ENCODE data around the gene NEK9. TPM values are rescaled to one million over a fixed set of nuclear protein-coding genes. Genes with fewer than 3 reads are reported as not detected.

NEK9 gene
- total RNA-seq, 1 donor = 71.1 TPM

DNA sequence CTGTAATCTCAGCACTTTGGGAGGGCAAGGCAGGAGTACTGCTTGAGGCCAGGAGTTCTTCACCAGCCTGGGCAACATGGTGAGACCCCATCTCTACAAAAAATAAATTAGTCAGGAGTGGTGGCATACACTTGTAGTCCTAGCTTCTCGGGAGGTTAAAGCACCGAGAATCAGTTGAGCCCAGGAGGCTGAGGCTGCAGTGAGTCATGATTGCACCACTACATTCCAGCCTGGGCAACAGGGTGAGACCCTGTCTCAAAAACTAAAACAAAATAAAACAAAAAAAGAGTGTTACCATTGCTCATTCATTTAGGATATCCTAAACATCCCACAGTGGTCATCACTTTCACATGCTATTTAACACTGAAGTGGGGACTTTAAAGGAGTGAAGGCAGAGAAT is 7.8 kb downstream of the NEK9 start:
- no peak for DNase-seq (ENCODE audit: low read depth in 2 of 3, low spot score in 2 of 3)

DNA sequence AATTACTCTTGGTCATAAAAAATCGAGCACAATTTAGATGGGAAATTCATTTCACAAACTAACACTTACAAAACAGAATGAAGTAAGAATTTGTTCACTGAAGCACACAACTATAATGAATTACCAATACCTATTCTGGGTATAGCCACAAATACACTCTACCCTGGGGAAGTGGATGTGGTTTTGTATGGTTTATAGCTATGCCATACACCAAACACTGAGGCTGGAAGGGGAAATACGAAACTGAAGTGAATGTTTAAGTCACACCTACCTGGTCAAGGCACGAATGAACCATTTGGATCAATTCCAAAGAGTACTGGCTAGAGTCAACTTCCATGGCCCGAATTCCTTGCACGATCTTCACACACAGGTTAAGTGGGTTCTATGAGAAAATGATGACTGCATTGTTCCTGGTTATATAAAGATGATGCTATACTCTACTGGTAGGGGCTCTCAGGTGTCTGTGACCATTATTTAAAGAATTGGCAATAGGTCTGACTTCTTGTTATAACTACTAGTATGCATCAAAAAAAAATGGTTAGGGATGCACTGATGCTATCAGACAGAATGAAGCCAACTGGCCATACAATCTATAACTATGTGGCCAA is 12.8 kb downstream of the NEK9 start:
- no peak for DNase-seq (ENCODE audit: low read depth in 2 of 3, low spot score in 2 of 3)

DNA sequence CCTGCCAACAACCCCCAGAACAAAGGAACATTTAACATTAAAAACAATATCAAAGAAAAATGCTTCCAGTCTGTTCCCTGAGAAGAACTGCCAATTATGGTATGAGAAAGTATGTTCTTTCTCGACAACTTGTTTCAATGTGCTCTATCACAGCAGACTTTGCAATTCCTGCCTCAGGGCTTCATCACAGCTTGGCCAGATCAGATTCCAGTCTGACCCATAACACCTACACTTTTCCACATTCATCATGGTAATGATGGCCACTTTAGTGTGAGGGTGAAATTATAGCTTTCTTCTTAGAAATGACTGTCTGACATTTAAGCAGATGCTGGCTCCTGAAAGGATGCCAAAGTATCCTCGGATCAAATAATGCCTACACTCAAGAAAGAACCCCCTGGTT is 17.0 kb downstream of the NEK9 start:
- DNase-seq (ENCODE audit: low read depth in 2 of 3, low spot score in 2 of 3) = no peak

DNA sequence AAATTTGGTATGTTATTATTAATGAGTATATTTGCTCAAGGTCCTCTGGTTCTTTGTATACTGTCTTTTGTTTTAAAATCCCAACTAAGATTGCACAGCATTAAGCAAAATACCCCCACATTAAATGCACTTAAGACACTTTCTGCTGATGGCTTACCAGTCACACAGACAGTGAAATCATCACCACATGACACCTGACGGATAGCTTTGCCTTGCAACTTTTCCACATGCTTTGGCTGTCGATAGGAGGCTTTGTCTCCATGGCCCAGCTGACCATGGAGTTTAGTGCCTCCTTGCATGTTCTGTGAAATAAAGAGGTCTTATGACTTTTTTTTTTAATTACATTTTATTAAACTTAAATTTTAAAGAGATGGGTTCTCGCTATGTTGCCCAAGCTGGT is 19.7 kb downstream of the NEK9 start:
- DNase-seq (ENCODE audit: low read depth in 2 of 3, low spot score in 2 of 3) = no peak

DNA sequence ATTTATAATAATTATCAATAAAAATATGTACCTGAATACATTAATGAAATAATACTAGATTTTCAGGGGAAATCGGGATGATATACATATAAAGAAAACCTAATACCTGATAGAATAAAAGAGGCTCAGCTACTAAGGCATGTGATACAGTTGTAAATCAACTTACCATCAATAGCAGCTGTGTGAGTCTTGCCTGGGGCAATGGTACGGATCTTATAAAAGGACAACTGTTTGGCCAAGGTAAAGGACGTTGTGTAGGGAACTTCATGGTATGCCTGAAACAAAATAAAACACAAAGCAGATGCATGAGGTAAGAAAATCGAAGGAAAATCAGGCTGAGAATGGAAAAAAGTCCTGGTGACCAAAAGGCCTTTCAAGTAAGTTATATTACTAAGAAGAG is 25.4 kb downstream of the NEK9 start:
- DNase-seq (ENCODE audit: low read depth in 2 of 3, low spot score in 2 of 3) = no peak

DNA sequence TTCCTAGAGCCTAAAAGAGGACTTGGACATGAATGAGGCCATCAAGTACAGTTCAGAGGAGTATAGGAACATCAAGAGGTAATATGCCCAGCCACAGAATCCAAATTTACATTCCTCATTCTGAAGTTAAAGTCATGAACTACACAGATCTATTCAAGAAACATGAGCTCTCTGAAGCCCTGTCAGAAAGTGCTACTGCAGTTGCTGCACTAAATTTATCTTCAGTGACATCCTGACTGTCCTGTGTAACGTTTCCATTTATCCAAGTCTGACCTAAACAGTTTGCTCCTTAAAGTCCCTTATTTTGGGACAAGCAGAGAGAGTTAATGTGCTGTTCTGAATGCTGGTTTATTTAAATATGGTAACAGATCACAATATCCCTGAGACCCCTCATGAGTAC is 28.2 kb downstream of the NEK9 start:
- DNase-seq (ENCODE audit: low read depth in 2 of 3, low spot score in 2 of 3) = no peak

DNA sequence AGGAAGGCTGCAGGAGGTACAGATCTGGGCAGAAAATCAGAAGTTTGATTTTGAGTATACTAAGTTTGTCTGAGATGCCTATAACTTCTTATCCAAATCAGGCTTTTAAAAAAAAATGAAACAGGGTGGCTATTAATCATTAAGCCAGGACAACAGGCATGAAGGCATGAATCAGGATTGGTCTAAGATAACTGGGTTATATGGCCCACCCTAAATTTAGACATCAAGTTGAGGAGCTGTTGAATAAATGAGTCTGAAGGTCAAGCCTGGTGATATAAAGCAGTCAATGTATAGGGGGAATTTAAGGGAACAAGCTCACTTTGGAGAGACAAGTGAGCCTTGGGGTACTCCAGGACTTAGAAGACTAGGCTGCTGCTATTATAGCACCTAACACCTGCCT is 28.6 kb downstream of the NEK9 start:
- no peak for DNase-seq (ENCODE audit: low read depth in 2 of 3, low spot score in 2 of 3)

DNA sequence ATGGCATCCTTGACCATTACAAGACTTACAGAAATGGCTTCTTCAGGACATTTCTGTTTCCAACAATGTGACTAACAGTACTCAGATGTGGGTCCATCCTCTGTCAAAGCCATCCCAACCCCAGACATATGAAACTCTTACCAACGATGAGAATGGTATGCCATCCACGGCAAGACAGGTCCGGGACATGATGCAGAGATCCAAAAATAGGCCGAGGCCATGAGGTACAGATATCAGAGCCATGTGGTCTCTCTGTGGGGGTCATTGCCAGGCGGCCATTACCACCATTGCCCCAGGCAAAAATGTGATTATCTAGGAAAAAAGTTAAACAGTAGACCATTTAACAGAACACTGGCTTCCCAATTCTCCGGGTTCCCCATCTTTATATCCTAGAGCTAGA is 29.9 kb downstream of the NEK9 start:
- no peak for DNase-seq (ENCODE audit: low read depth in 2 of 3, low spot score in 2 of 3)

DNA sequence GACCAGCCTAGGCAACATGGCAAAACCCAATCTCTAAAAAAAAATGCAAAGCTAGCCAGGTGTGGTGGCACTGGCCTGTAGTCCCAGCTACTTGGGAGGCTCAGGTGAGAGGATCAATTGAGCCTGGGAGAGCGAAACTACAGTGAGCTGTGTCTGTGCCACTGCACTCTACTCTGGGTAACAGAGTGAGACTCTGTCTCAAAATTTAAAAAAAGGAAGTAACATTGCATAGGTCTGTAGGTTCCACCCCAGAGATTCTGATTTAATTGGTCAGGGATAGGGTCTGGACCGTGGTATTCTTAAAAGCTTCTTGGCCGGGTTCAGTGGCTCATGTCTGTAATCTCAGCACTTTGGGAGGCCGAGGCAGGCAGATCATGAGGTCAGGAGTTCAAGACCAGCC is 31.2 kb downstream of the NEK9 start:
- DNase-seq (ENCODE audit: low read depth in 2 of 3, low spot score in 2 of 3) = no peak

DNA sequence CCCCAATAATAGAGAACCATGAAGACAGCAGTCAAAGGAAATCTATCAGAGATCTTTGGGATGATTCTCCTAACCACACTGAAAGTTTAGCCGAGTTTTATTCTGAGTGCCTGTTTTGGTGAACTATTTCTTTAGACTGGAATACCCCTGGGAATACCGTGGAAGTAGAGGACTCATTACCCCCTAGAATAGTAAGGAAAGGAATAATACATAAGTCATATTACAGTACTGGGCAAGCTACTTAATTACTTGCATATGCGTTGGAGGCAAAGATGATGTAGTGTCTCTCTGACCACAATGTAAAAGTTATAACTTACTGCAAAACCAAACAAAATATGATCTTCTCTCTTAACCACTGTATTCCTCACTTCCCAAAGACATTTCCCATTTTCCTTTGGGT is 32.0 kb downstream of the NEK9 start:
- no peak for DNase-seq (ENCODE audit: low read depth in 2 of 3, low spot score in 2 of 3)

DNA sequence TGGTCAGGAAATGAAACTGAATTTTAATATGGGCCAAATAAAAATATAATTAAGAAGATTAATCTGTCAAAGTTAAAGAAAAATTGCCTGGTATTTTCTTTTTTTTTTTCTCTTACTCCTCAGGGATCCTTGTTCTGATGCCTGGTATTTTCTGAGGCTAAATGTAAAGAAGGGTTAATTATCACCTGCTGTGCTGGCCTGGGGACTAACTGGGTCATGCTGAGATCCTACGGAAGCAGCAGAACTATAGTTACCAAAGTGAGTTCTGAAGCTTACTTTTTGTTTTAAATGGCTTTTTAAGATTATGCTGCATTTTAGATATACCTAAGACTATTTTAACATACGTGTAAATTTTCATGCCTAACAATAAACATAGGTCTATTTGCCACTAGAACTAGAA is 34.1 kb downstream of the NEK9 start:
- no peak for DNase-seq (ENCODE audit: low read depth in 2 of 3, low spot score in 2 of 3)

DNA sequence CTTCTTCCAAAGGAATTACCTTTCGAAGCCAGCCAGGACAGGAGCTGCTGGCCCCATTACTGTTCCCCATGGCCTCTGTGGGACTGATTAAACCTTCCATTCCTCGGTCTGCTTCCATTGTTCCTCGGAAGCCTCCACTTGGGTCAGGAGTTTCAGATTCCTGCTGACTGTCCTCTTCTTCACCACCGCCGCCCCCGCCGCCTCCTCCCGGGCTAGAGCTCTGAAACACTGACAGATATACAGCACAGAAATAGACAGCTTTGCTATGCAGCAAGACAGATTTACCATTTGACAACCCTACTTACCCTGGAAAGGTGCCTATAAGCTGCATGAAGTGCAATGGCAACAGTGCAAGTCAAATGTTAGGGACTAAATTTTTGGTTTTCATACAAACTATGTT is 35.6 kb downstream of the NEK9 start:
- DNase-seq (ENCODE audit: low read depth in 2 of 3, low spot score in 2 of 3) = no peak

DNA sequence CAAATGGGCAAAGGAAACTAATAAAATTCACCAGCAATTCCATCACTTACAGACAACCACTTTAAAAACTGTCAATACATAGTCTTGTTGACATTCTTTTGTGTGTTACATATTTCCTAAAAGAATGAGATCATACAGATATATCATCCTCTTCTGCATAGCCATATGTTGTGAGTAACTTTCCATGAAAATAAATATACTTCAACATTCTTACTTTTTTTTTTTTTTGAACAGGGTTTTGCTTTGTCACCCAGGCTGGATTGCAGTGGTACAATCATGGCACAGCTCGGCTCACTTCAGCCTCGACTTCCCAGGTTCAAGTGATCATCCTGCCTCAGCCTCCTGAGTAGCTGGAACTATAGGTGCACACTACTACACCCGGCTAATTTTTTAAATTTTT is 36.5 kb downstream of the NEK9 start:
- no peak for DNase-seq (ENCODE audit: low read depth in 2 of 3, low spot score in 2 of 3)

DNA sequence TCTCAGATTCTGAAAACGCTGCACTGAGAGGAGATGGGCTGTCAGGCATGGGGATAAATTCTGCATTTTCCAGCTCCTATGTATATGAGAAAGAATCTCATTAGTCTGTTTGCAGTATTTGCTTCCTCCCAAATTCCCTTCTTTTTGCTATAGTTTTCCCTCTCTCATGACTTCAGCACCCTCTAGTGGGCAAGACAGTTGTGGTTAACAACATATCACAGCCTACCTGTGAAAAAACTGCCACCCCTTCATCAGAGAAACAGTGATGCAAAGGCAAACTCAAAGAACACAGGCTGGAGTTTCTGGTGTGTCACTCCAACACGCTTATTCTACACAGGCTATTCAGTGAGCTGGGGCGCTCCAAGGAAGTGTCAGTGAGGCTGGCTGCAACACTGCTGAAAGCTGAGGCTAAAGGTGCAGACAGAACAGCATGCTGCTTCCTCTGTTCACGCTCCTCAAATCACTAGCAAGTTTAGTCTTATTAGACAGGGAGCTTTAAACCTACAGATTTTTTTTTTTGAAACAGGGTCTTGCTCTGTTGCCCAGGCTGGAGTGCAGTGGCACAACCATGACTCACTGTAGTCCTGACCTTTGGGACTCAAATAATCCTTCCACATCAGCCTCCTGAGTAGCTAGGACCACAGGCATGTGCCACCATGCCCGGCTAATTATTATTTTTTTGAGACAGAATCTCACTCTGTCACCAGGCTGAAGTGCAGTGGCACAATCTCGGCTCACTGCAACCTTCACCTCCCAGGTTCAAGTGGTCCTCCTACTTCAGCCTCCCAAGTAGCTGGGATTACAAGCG is 38.1 kb downstream of the NEK9 start:
- DNase-seq (ENCODE audit: low read depth in 2 of 3, low spot score in 2 of 3) = peak; percentile 21 to 78 (median 56)

DNA sequence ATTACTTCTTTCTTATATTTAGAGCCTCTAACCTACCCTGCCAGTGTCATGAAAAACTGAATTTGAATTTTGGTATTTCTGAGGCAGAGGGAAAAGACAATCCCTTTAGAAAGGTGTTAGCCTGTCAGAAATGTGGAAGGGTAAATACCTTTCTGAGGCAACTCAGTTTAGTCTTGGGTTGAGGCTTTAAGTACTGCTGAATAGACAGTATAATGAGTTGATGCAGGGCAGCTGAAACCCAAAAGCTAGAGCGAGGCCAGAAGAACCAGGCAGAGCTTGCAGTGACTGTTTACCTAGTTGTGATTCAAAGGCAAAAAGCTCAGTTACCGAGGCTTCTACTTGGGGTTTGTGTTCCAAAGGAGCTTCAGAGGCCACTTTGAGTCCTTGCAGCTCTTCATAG is 38.7 kb downstream of the NEK9 start:
- no peak for DNase-seq (ENCODE audit: low read depth in 2 of 3, low spot score in 2 of 3)

DNA sequence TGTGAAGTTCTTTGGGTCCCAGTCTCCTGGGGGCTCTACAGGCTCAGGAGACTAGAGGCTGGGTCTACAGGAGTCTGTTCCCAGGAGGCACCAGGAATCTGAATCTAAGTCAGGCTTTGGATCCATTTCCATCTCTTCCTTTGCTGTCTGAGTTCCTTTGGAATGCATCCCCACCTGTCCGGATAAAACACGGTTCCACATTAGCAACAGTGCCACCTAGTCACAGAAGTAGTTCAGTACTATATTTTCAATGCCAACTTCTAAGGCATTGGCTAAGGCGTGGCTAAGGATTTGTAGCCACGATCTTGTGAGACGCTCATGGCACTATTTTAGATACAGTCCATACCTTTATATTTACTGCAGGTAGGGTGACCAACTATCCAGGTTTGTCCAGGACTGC is 42.3 kb downstream of the NEK9 start:
- no peak for DNase-seq (ENCODE audit: low read depth in 2 of 3, low spot score in 2 of 3)

DNA sequence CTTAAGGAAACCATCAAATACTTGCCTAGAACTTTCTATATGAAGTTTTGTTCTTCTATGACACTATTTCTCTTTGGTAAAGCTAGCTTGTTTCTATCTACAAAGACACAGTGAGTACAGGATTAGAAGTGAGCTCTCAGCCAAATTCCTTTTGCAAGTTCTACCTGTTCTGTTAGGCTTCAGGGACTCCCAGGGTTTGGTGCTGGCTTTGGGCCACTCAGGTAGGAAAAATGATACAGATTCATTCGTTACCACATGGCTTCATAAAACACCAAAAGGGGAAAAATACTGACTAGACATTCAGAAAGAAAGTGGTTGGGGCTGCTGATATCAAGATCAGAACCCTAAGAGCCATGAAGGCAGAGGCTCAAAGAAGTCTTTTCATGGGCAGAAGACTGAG is 43.6 kb downstream of the NEK9 start:
- DNase-seq (ENCODE audit: low read depth in 2 of 3, low spot score in 2 of 3) = no peak

DNA sequence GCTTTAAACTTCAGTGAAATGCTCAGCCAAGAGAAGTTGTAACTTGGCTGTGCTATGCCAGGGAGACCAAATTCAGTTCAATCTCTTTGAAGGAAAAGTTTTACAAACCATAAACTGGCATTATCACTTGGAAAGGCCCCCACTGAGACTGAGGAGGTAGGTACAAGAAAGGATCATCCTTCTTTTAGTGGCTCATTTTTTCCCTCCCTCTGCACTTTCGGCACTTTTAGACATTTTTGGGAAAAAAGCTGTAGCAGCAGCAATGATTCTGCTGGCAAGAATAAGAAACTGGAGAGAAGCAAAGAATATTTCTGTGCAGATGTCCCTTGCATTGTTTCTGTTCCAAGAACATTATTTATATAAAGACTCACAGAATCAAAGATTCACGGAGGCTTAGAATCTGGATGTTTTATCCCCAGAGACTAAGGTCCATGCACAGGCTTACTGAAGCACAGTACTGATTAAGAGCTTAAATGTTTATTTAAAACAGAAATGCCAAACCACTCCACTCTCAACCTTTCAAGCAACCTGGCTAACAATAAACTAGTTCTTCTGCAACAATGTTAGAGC is 45.1 kb downstream of the NEK9 start:
- no peak for DNase-seq (ENCODE audit: low read depth in 2 of 3, low spot score in 2 of 3)

DNA sequence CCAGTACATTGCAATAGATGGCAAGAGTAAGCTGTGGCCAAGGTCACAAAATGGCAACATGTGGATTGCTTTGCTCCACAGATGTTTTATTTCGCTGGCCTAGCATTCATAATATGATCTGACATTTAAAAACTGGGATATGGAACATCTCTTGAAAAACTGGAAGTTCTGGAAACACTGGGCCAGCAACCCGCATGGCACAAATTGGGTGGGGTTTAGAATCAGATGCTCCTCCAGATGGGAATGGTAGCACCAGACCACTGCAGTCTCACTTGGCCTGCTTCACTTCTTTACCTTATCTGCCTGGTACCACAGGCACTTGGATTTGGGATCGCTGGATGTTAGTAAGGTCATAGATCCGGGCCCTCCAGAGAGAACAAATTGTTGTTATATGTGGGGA is 47.3 kb downstream of the NEK9 start:
- DNase-seq (ENCODE audit: low read depth in 2 of 3, low spot score in 2 of 3) = no peak

DNA sequence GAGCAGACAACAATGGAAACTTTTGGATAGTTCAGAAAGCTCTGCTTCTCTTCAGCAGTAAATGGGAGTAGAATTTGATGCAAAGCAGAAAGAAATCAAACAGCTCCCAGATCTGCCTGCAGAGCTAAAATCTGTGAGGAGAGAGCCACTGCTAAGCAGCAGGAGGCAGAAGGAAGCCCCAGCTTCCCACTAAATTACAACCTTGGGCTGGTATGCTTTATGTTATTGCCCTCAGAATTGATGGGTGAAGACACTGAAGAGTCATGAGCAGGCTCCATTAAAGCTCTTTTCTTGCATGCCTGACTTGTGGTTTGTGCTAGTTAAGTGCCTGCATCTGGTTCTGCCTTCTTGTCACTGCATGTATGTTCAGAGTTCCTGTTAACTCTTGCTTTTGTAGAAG is 49.1 kb downstream of the NEK9 start:
- peak in 1 of 3 donors; percentile 20 for DNase-seq (ENCODE audit: low read depth in 2 of 3, low spot score in 2 of 3)

DNA sequence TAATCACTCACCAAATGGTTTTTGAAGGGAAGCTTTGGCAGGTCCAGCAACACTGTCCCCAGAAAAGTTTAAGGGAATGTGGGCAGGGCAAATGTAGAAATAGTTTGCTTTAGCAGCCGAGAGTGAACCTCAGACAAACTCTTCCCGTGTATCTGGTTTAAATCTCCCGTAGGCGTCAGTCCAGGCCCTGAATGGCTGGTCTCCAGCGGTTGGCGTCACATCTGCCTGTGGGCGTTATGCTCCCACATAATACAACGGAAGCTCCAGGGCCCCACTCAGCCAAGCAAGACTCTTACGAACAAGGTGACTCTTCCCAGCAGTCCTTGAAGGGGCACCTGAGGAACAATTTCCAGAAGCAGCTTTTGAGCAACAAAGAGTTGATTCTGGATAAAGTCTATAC is 56.5 kb downstream of the NEK9 start:
- DNase-seq (ENCODE audit: low read depth in 2 of 3, low spot score in 2 of 3) = no peak

DNA sequence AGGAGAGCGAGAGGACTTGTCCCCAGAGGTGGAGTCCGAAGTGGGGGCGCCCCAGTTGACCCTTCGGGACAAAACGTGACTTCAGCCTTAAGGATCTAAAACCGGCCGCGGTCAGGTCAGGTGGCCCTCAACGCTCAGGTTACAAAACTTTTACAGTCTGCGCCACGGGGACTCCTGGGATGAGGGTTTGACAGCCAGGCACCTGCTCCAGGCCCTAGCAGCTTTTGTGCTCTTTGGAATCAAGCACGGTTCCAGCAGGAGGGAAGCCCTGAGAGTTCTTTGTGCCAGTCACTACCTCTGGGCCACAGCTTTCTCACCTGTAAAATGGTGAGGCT is 57.1 kb downstream of the NEK9 start:
- DNase-seq (ENCODE audit: low read depth in 2 of 3, low spot score in 2 of 3) = no peak
